ENCODE data around the gene CNTFR. TPM values are rescaled to one million over a fixed set of nuclear protein-coding genes. Genes with fewer than 3 reads are reported as not detected.

Gene CNTFR
- total RNA-seq, 1 experiment from 2014 or later, result 4.5 TPM

GRCh38 chr9:34508951-34509350 is 80.6 kb downstream of the CNTFR start:
- BruUV-seq (replicated peaks), result no TSS peak
- no peak overlapping the region for H3K27ac ChIP-seq (ENCODE audit: low read depth, low read length, poor library complexity, severe bottlenecking)
- no peak overlapping the region for H3K4me3 ChIP-seq (ENCODE audit: low read depth, low read length, poor library complexity, severe bottlenecking)
- intact Hi-C loops (cut with micrococcal nuclease; ENCODE audit: unreplicated experiment), result no loop called here
- H3K9me3 ChIP-seq (ENCODE audit: low read depth, low read length, poor library complexity, severe bottlenecking), result no peaks in the 10 kb centered on the region
- no peaks in the 10 kb centered on the region for H3K36me3 ChIP-seq (ENCODE audit: insufficient read depth, low read length, poor library complexity, severe bottlenecking)
- peaks cover 14% of the 10 kb centered on the region for H3K4me1 ChIP-seq (ENCODE audit: insufficient read depth, low read length, poor library complexity, severe bottlenecking)
- ChIA-PET CTCF (no interaction called here), POLR2A (ENCODE audit: low non-redundant PET) (no interaction called here)
- H3K27me3 ChIP-seq (replicated peaks; ENCODE audit: insufficient read depth, low read depth, low read length, poor library complexity), result no peaks in the 10 kb centered on the region
- DNase-seq (ENCODE audit: low spot score), result no peak
- TF ChIP-seq EZH2 (IDR thresholded peaks at IDR 0.05; ENCODE audit: borderline replicate concordance, low read depth, low read length, poor library complexity, severe bottlenecking) (no peak), CTCF (conservative IDR thresholded peaks at IDR 0.05; ENCODE audit: low read depth, low read length) (no peak)

- DNase-seq (ENCODE audit: low spot score), result no peak
- Histone ChIP-seq H3K27me3 (replicated peaks; ENCODE audit: insufficient read depth, low read depth, low read length, poor library complexity) (no peaks in the 10 kb centered on the region), H3K27ac (ENCODE audit: low read depth, low read length, poor library complexity, severe bottlenecking) (no peak overlapping the region), H3K9me3 (ENCODE audit: low read depth, low read length, poor library complexity, severe bottlenecking) (no peaks in the 10 kb centered on the region), H3K4me1 (ENCODE audit: insufficient read depth, low read length, poor library complexity, severe bottlenecking) (peaks cover 9% of the 10 kb centered on the region), H3K4me3 (ENCODE audit: low read depth, low read length, poor library complexity, severe bottlenecking) (no peak overlapping the region), H3K36me3 (ENCODE audit: insufficient read depth, low read length, poor library complexity, severe bottlenecking) (no peaks in the 10 kb centered on the region)
- BruUV-seq (replicated peaks), result no TSS peak
- intact Hi-C loops (cut with micrococcal nuclease; ENCODE audit: unreplicated experiment), result no loop called here
- TF ChIP-seq CTCF (conservative IDR thresholded peaks at IDR 0.05; ENCODE audit: low read depth, low read length) (no peak), EZH2 (IDR thresholded peaks at IDR 0.05; ENCODE audit: borderline replicate concordance, low read depth, low read length, poor library complexity, severe bottlenecking) (no peak)
- CTCF ChIA-PET, result no interaction called here
- POLR2A ChIA-PET (ENCODE audit: low non-redundant PET), result no interaction called here
Measured at GRCh38 chr9:34508463-34508862, 81.1 kb downstream of the CNTFR start.

- no peaks in the 10 kb centered on the region for H3K27me3 ChIP-seq (replicated peaks; ENCODE audit: insufficient read depth, low read depth, low read length, poor library complexity)
- BruUV-seq (replicated peaks), result no TSS peak
- TF ChIP-seq EZH2 (IDR thresholded peaks at IDR 0.05; ENCODE audit: borderline replicate concordance, low read depth, low read length, poor library complexity, severe bottlenecking), result no peak
- TF ChIP-seq CTCF (conservative IDR thresholded peaks at IDR 0.05; ENCODE audit: low read depth, low read length), result no peak
- no peaks in the 10 kb centered on the region for H3K9me3 ChIP-seq (ENCODE audit: low read depth, low read length, poor library complexity, severe bottlenecking)
- no peak for DNase-seq (ENCODE audit: low spot score)
- H3K27ac ChIP-seq (ENCODE audit: low read depth, low read length, poor library complexity, severe bottlenecking), result no peak overlapping the region
- no peak overlapping the region for H3K4me3 ChIP-seq (ENCODE audit: low read depth, low read length, poor library complexity, severe bottlenecking)
- POLR2A ChIA-PET (ENCODE audit: low non-redundant PET), result no interaction called here
- intact Hi-C loops (cut with micrococcal nuclease; ENCODE audit: unreplicated experiment), result no loop called here
- CTCF ChIA-PET, result no interaction called here
- H3K4me1 ChIP-seq (ENCODE audit: insufficient read depth, low read length, poor library complexity, severe bottlenecking), result peaks cover 4% of the 10 kb centered on the region
- H3K36me3 ChIP-seq (ENCODE audit: insufficient read depth, low read length, poor library complexity, severe bottlenecking), result no peaks in the 10 kb centered on the region
Measured at GRCh38 chr9:34507966-34508365, 81.6 kb downstream of the CNTFR start.

Data from A673 (cell line).